HCT116 (cell line): ENCODE results near the gene MYORG. TPM values are rescaled to one million over a fixed set of nuclear protein-coding genes. Genes with fewer than 3 reads are reported as not detected.

Experiments
- ATAC-seq: fragments of 200-7000 bp; cut with Tn5 transposase; 2 replicates; pipeline ENCODE4 v1.9.1; 2020; ENCODE audit warnings: mild to moderate bottlenecking, moderate library complexity
- BruUV-seq: library from RNA; stranded (reverse); fragments of 400-500 nt; replicated peaks from 2 replicates; lab custom pipeline; 2021; lab: Mats Ljungman, UMichigan
- CTCF ChIA-PET: fragments of 300-600 bp; sonication (Branson Sonifier 250); formaldehyde crosslinking; loops from one replicate; lab custom pipeline; 2021; ENCODE audit warnings: antibody characterized with exemption; lab: Charles Lee
- POLR2A ChIA-PET: fragments of 300-600, 350-600 bp; sonication (Branson Sonifier 250); formaldehyde crosslinking; loops from one replicate; lab custom pipeline; 2021; ENCODE audit warnings: antibody characterized with exemption; lab: Charles Lee
- RAD21 ChIA-PET, 2 experiments: fragments of 300-600 bp; sonication (Branson Sonifier 250); formaldehyde crosslinking; loops; one replicate each; lab custom pipeline; 2023; ENCODE audit warnings: low total read pairs in 2 of 2; ENCODE audit not compliant: uncharacterized antibody in 2 of 2, unreplicated experiment in 2 of 2, low non-redundant PET in 1 of 2; lab: Charles Lee
- DNase-seq: peaks from one replicate; pipeline ENCODE4 v3.0.0-alpha.2; 2010; ENCODE audit warnings: low read depth, low spot score
- H2AFZ ChIP-seq: fragments of 200-600 bp; shearing (Covaris generic), sonication (generic); 2 replicates; pipeline ENCODE4 v1.6.1; 2017; ENCODE audit warnings: low read depth, mixed run types, mixed read lengths, antibody characterized with exemption, low read length; ENCODE audit not compliant: poor library complexity, severe bottlenecking
- H3K27ac ChIP-seq: 2 replicates; pipeline ENCODE4 v1.5.1; 2012; ENCODE audit warnings: low read depth, low read length
- H3K27me3 ChIP-seq: fragments of 200-600 bp; sonication (generic); 2 replicates; pipeline ENCODE4 v1.6.1; 2016; ENCODE audit warnings: mixed run types, low read length, mixed read lengths; ENCODE audit not compliant: insufficient read depth
- H3K36me3 ChIP-seq, 2 experiments: fragments of 200-500 bp in 1 of 2; fragments of 200-600 bp in 1 of 2; sonication (Bioruptor generic) in 1 of 2; sonication (generic) in 1 of 2; 2 replicates each; pipeline versions ENCODE4 v1.5.1 to v1.6.1; 2014 to 2016; ENCODE audit warnings: low read length in 2 of 2, inconsistent platforms in 1 of 2, mixed read lengths in 1 of 2, mixed run types in 1 of 2; ENCODE audit not compliant: insufficient read depth in 2 of 2, control insufficient read depth in 1 of 2
- H3K4me1 ChIP-seq, 2 experiments: fragments of 200-600 bp in 1 of 2; sonication (generic) in 1 of 2; 2 replicates each; pipeline versions ENCODE4 v1.5.1 to v1.6.1; 2012 to 2017; ENCODE audit warnings: low read length in 2 of 2, inconsistent platforms in 1 of 2, mild to moderate bottlenecking in 1 of 2, mixed read lengths in 1 of 2, mixed run types in 1 of 2, moderate library complexity in 1 of 2; ENCODE audit not compliant: insufficient read depth in 2 of 2, control insufficient read depth in 1 of 2
- H3K4me2 ChIP-seq: fragments of 200-600 bp; sonication (generic); 2 replicates; pipeline ENCODE4 v1.6.1; 2017; ENCODE audit warnings: mixed run types, low read length, mixed read lengths
- H3K4me3 ChIP-seq, 2 experiments: fragments of 200-600 bp in 1 of 2; sonication (generic) in 1 of 2; replicated peaks in 1 of 2; 2 replicates each; pipeline ENCODE4 v1.5.1; 2011 to 2016; ENCODE audit warnings: low read length in 2 of 2, control low read depth in 1 of 2, low read depth in 1 of 2, mild to moderate bottlenecking in 1 of 2, mixed read lengths in 1 of 2, mixed run types in 1 of 2
- H3K79me2 ChIP-seq: fragments of 200-600 bp; sonication (generic); 2 replicates; pipeline ENCODE4 v1.6.1; 2017; ENCODE audit warnings: mild to moderate bottlenecking, mixed run types, low read length, moderate library complexity, mixed read lengths; ENCODE audit not compliant: insufficient read depth
- H3K9ac ChIP-seq: fragments of 200-600 bp; sonication (generic); 2 replicates; pipeline ENCODE4 v1.6.1; 2016; ENCODE audit warnings: low read length, mixed read lengths
- H3K9me2 ChIP-seq: fragments of 200-600 bp; sonication (generic), shearing (Covaris generic); 2 replicates; pipeline ENCODE4 v1.6.1; 2017; ENCODE audit warnings: mixed run types, mild to moderate bottlenecking, moderate library complexity; ENCODE audit not compliant: insufficient read depth
- H3K9me3 ChIP-seq, 2 experiments: fragments of 200-500 bp in 1 of 2; fragments of 200-600 bp in 1 of 2; sonication (Bioruptor generic) in 1 of 2; sonication (generic) in 1 of 2; 2 replicates each; pipeline ENCODE4 v1.6.1; 2014 to 2017; ENCODE audit warnings: low read length in 2 of 2, mixed read lengths in 2 of 2, inconsistent platforms in 1 of 2, low read depth in 1 of 2, mild to moderate bottlenecking in 1 of 2, mixed run types in 1 of 2, moderate library complexity in 1 of 2; ENCODE audit not compliant: control insufficient read depth in 1 of 2, insufficient read depth in 1 of 2
- H4K20me1 ChIP-seq: fragments of 200-600 bp; sonication (generic), shearing (Covaris generic); 2 replicates; pipeline ENCODE4 v1.6.1; 2017; ENCODE audit warnings: mixed run types, mild to moderate bottlenecking, moderate library complexity; ENCODE audit not compliant: insufficient read depth
- CEBPB ChIP-seq: IDR thresholded peaks from 2 replicates; pipeline ENCODE4 v1.6.1; 2012; ENCODE audit warnings: low read depth
- EGR1 ChIP-seq: IDR thresholded peaks from 2 replicates; pipeline ENCODE4 v1.6.1; 2012; ENCODE audit warnings: low read depth
- MAX ChIP-seq: IDR thresholded peaks from 2 replicates; pipeline ENCODE4 v1.6.1; 2012
- POLR2A ChIP-seq: IDR thresholded peaks from 2 replicates; pipeline ENCODE4 v1.7.0; 2011; ENCODE audit warnings: borderline replicate concordance; ENCODE audit not compliant: insufficient read depth, insufficient read length; ENCODE audit errors: extremely low read depth
- POLR2AphosphoS5 ChIP-seq: IDR thresholded peaks from 2 replicates; pipeline ENCODE4 v1.6.1; 2011; ENCODE audit warnings: mild to moderate bottlenecking, low read depth, low read length, moderate library complexity
- RAD21 ChIP-seq: IDR thresholded peaks from 2 replicates; pipeline ENCODE4 v1.6.1; 2012; ENCODE audit warnings: low read depth, mild to moderate bottlenecking
- REST ChIP-seq: IDR thresholded peaks from 2 replicates; pipeline ENCODE4 v1.6.1; 2012; ENCODE audit warnings: low read depth
- SP1 ChIP-seq: IDR thresholded peaks from 2 replicates; pipeline ENCODE4 v1.6.1; 2012; ENCODE audit warnings: low read depth
- SRF ChIP-seq: IDR thresholded peaks from 2 replicates; pipeline ENCODE4 v1.6.1; 2012; ENCODE audit warnings: low read depth
- TCF7L2 ChIP-seq: IDR thresholded peaks from 2 replicates; pipeline ENCODE4 v1.7.0; 2011; ENCODE audit warnings: borderline replicate concordance, inconsistent platforms; ENCODE audit not compliant: insufficient read depth, insufficient read length; ENCODE audit errors: extremely low read depth
- ZBTB33 ChIP-seq: IDR thresholded peaks from 2 replicates; pipeline ENCODE4 v1.6.1; 2011; ENCODE audit warnings: mild to moderate bottlenecking, low read length, moderate library complexity; ENCODE audit not compliant: insufficient replicate concordance; ENCODE audit errors: extremely low read depth
- ZFX ChIP-seq: fragments of 450-650 bp; IDR thresholded peaks from 2 replicates; pipeline ENCODE4 v1.6.1; 2017
- ZNF274 ChIP-seq: fragments of 200-500 bp; sonication (Bioruptor generic); IDR thresholded peaks from 2 replicates; pipeline ENCODE4 v1.6.1; 2014; ENCODE audit warnings: mild to moderate bottlenecking, low read depth, low read length, inconsistent platforms
- intact Hi-C: fragments of 100-400 bp; cut with micrococcal nuclease; formaldehyde crosslinking; loops from 2 replicates; pipeline ENCODE4 v1.10.0; 2022
- total RNA-seq: library from RNA; stranded (reverse); gene quantifications from one replicate; pipeline ENCODE4 v1.2.1, GENCODE V29; 2021; ENCODE audit not compliant: unreplicated experiment

Gene MYORG
- total RNA-seq, 1 experiment from 2014 or later: 8.5 TPM

- ATAC-seq (no peak), DNase-seq (no peak)
- Histone ChIP-seq H3K9me2 (no peaks in the 10 kb centered on the region), H2AFZ (no peak overlapping the region), H3K4me3 (no peak overlapping the region), H3K79me2 (peaks cover 59% of the 10 kb centered on the region), H3K9ac (no peak overlapping the region), H3K9me3 (no peaks in the 10 kb centered on the region), H3K4me2 (no peak overlapping the region), H3K27ac (no peak overlapping the region), H4K20me1 (no peaks in the 10 kb centered on the region), H3K4me1 (peaks cover 5 to 15% of the 10 kb centered on the region in 2 experiments; a peak in 2 of 4 replicates), H3K36me3 (peaks cover 9% of the 10 kb centered on the region in 2 experiments; a peak in 3 of 4 replicates), H3K27me3 (no peaks in the 10 kb centered on the region)
- TF ChIP-seq SRF (no peak), SP1 (no peak), MAX (no peak), RAD21 (no peak), ZBTB33 (no peak), ZFX (no peak), TCF7L2 (no peak), EGR1 (no peak), ZNF274 (no peak), REST (no peak), POLR2AphosphoS5 (no peak), POLR2A (no peak), CEBPB (no peak)
- POLR2A ChIA-PET: interaction anchor here (0.6 to 1.6 kb wide), 2 partner anchors 9 to 41 kb away, joined by 3 to 5 read pairs; partner anchors contain the start of gene MYORG
- no TSS peak for BruUV-seq
- intact Hi-C loops: no loop called here
- CTCF ChIA-PET: interaction anchor here (0.6 kb wide), 1 partner anchor 203 kb away, joined by 3 read pairs; no protein-coding TSS in a partner anchor
- RAD21 ChIA-PET: interaction anchor here in 1 of 2 experiments (0.9 kb wide), 1 partner anchor 69 kb away, joined by 3 read pairs; no protein-coding TSS in a partner anchor
Measured at GRCh38 chr9:34335376-34335775, 41.3 kb downstream of the MYORG start.
